Breast epithelium (tissue), 3 donors: ENCODE measurements around the gene UBIAD1.

ENCODE experiments used
- POLR2A ChIP-seq: fragments of 450-650 bp; IDR thresholded peaks from one replicate; pipeline ENCODE4 v1.6.1; 2016; ENCODE audit warnings: antibody characterized with exemption, mild to moderate bottlenecking, moderate library complexity
- POLR2AphosphoS5 ChIP-seq, 3 donors: sonication (generic); formaldehyde crosslinking; IDR thresholded peaks; one replicate each; pipeline ENCODE4 v1.6.1; 2017; ENCODE audit warnings: antibody characterized with exemption in 3 of 3
- TF ChIP-seq, protein P1 (sequence below), 3 donors: fragments of 450-650 bp; IDR thresholded peaks; one replicate each; pipeline ENCODE4 v1.5.1; 2016 to 2017; ENCODE audit warnings: antibody characterized with exemption in 3 of 3, mild to moderate bottlenecking in 3 of 3, moderate library complexity in 3 of 3

GRCh38 chr1:11318982-11319381 is 46.0 kb downstream of the UBIAD1 start:
- TF ChIP-seq, protein P1, sequence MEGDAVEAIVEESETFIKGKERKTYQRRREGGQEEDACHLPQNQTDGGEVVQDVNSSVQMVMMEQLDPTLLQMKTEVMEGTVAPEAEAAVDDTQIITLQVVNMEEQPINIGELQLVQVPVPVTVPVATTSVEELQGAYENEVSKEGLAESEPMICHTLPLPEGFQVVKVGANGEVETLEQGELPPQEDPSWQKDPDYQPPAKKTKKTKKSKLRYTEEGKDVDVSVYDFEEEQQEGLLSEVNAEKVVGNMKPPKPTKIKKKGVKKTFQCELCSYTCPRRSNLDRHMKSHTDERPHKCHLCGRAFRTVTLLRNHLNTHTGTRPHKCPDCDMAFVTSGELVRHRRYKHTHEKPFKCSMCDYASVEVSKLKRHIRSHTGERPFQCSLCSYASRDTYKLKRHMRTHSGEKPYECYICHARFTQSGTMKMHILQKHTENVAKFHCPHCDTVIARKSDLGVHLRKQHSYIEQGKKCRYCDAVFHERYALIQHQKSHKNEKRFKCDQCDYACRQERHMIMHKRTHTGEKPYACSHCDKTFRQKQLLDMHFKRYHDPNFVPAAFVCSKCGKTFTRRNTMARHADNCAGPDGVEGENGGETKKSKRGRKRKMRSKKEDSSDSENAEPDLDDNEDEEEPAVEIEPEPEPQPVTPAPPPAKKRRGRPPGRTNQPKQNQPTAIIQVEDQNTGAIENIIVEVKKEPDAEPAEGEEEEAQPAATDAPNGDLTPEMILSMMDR (IDR thresholded peaks at IDR 0.05) = no peak
- TF ChIP-seq POLR2A (no peak), POLR2AphosphoS5 (IDR thresholded peaks at IDR 0.05) (no peak)
